Activated T-cell treated with anti-CD3 and anti-CD28 coated beads, Interleukin-2, amount 50 U/mL, for 24 hours (primary cell): ENCODE data around the gene UPF2.
"Not testable (repeated sequence)": the region's sequence is repeated elsewhere in the genome, so short reads cannot be mapped to it uniquely, and the experiment has no call there.

Experiments used
- DNase-seq: peaks from one replicate; pipeline ENCODE4 v3.0.0-alpha.2; 2020
- H3K27ac Mint-ChIP-seq: 2 replicates; pipeline ENCODE4 v1.8.0; 2020; ENCODE audit warnings: mild to moderate bottlenecking, mixed read lengths
- H3K27me3 Mint-ChIP-seq: 2 replicates; pipeline ENCODE4 v1.8.0; 2020; ENCODE audit warnings: mixed read lengths
- H3K36me3 Mint-ChIP-seq: 2 replicates; pipeline ENCODE4 v1.8.0; 2020; ENCODE audit warnings: low read depth, mixed read lengths
- H3K4me1 Mint-ChIP-seq: 2 replicates; pipeline ENCODE4 v1.8.0; 2020; ENCODE audit warnings: low read depth, mixed read lengths
- H3K4me3 Mint-ChIP-seq: 2 replicates; pipeline ENCODE4 v1.8.0; 2020; ENCODE audit warnings: mild to moderate bottlenecking, moderate library complexity, mixed read lengths
- H3K9me3 Mint-ChIP-seq: 2 replicates; pipeline ENCODE4 v1.8.0; 2020; ENCODE audit warnings: mixed read lengths

UPF2 gene

GRCh38 chr10:11898033-11898371, 144.6 kb downstream of the UPF2 start:
- Mint-ChIP-seq H3K9me3 (no peaks in the 10 kb centered on the region), H3K27ac (no peak overlapping the region), H3K4me3 (no peak overlapping the region), H3K27me3 (no peaks in the 10 kb centered on the region), H3K36me3 (no peaks in the 10 kb centered on the region), H3K4me1 (no peaks in the 10 kb centered on the region)
- DNase-seq, result no peak

- H3K27me3 Mint-ChIP-seq, result no peaks in the 10 kb centered on the region
- H3K36me3 Mint-ChIP-seq, result no peaks in the 10 kb centered on the region
- H3K27ac Mint-ChIP-seq, result no peak overlapping the region
- H3K4me1 Mint-ChIP-seq, result no peaks in the 10 kb centered on the region
- no peaks in the 10 kb centered on the region for H3K9me3 Mint-ChIP-seq
- no peak for DNase-seq
- no peak overlapping the region for H3K4me3 Mint-ChIP-seq
Measured at GRCh38 chr10:11896549-11897200, 145.9 kb downstream of the UPF2 start.

GRCh38 chr10:11895598-11895997, 147.0 kb downstream of the UPF2 start:
- Mint-ChIP-seq H3K36me3 (no peaks in the 10 kb centered on the region), H3K27me3 (no peaks in the 10 kb centered on the region), H3K9me3 (no peaks in the 10 kb centered on the region), H3K27ac (no peak overlapping the region), H3K4me1 (no peaks in the 10 kb centered on the region), H3K4me3 (no peak overlapping the region)
- DNase-seq, result no peak

GRCh38 chr10:11895108-11895466, 147.5 kb downstream of the UPF2 start:
- Mint-ChIP-seq H3K36me3 (no peaks in the 10 kb centered on the region), H3K27ac (no peak overlapping the region)
- no peak for DNase-seq

DNA sequence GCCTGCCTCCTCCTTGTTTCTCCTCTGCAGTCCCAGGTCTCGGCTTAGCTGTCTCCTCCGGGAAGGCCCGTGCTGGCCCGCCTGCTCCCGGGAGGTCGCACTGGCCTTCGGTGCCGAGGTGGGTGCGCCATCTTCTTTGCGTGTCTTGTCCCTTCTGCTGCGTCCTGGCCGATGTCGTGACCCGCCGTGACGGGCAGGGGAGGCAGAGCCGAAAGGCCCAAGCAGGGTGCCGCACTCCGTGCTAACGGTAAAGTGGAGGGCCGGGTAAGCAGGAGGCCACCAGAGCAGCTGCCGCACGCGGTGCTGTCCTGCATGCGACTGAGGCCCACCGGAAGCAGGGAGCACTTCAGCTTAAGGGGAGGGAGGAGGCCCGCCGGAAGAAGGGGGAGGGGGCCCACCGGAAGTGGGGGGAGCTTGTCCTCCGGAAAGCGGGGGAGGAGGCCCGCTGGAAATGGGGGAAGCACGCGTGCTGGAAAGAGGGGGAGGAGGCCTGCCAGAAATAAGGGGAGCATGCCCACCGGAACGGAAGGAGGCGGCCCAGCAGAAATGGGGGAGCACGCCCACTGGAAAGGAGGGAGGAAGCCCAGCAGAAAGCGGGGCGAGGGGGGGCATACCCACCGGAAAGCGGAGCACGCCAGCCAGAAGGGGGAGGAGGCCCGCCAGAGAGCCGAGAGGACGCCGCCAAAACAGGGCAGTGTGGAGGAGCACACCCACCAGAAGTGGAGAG, 148.1 kb downstream of the UPF2 start:
- no peaks in the 10 kb centered on the region for H3K4me1 Mint-ChIP-seq
- no peak overlapping the region for H3K4me3 Mint-ChIP-seq
- no peak overlapping the region for H3K27ac Mint-ChIP-seq

More at GRCh38 chr10:11895108-11895466, 147.5 kb downstream of the UPF2 start:
- Mint-ChIP-seq H3K4me1 (no peaks in the 10 kb centered on the region), H3K4me3 (no peak overlapping the region), H3K9me3 (no peaks in the 10 kb centered on the region), H3K27me3 (no peaks in the 10 kb centered on the region)

GRCh38 chr10:11893749-11894278, 148.8 kb downstream of the UPF2 start:
- Mint-ChIP-seq H3K36me3 (no peaks in the 10 kb centered on the region), H3K27ac (no peak overlapping the region), H3K9me3 (no peaks in the 10 kb centered on the region), H3K4me3 (no peak overlapping the region), H3K27me3 (no peaks in the 10 kb centered on the region), H3K4me1 (no peaks in the 10 kb centered on the region)
- DNase-seq, result no peak

More for the DNA sequence above, 148.1 kb downstream of the UPF2 start:
- DNase-seq, result no peak
- H3K36me3 Mint-ChIP-seq, result no peaks in the 10 kb centered on the region
- H3K27me3 Mint-ChIP-seq, result no peaks in the 10 kb centered on the region
- H3K9me3 Mint-ChIP-seq, result no peaks in the 10 kb centered on the region

DNA sequence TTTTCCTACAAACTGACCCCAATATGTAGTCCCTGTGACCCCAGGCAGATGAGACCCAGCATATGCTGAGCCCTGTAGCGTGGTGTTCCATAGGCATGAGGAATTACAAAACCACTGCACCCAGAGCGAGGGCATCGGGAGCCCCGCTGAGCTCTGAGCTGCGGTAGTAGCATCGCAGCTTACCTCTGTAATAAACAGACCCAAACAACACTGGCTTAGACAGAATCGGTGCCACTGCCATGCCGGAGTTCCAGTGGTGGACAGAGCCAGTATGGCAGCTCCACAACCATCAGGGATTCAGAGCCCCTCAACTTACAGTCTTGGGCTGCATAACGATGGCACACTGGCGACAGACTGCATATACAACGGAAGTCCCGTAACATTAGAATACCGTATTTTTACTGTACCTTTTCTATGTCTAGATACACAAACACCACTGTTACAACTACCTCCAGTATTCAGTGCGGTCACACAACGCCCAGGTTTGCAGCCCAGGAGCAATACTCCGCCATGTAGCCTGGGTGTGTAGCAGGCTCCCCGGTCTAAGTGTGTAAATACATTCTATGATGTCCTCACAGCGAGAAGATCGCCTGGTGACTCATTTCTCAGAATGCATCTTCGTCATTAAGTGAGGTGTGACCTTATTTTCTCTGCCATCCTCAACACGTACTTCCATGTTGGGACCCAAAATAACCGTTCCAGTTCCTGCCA, 150.7 kb downstream of the UPF2 start:
- Mint-ChIP-seq H3K9me3 (no peaks in the 10 kb centered on the region), H3K4me1 (no peaks in the 10 kb centered on the region), H3K27ac (no peak overlapping the region), H3K27me3 (no peaks in the 10 kb centered on the region), H3K36me3 (no peaks in the 10 kb centered on the region), H3K4me3 (no peak overlapping the region)
- DNase-seq, result no peak

DNA sequence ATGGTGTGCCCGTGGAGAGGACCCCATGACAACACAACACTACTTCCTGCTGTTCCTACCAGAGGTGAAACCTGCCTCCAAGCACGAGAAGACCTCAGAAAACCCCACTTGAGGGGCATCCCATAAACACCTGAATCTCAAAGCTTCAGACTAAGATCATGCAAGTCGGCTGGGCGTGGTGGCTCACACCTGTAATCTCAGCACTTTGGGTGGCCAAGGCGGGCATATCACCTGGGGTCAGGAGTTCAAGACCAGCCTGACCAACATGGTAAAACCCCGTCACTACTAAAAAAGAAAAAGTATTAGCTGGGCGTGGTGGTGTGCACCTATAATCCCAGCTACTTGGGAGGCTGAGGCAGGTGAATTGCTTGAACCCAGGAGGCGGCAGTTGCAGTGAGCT, 153.3 kb downstream of the UPF2 start:
- not testable (repeated sequence) for H3K4me1 Mint-ChIP-seq, H3K9me3 Mint-ChIP-seq, H3K27ac Mint-ChIP-seq, H3K4me3 Mint-ChIP-seq, H3K27me3 Mint-ChIP-seq, DNase-seq, H3K36me3 Mint-ChIP-seq

GRCh38 chr10:11887381-11888227, 155.0 kb downstream of the UPF2 start:
- DNase-seq, result no peak
- H3K9me3 Mint-ChIP-seq, result no peaks in the 10 kb centered on the region
- H3K36me3 Mint-ChIP-seq, result no peaks in the 10 kb centered on the region
- no peak overlapping the region for H3K4me3 Mint-ChIP-seq
- peaks cover 2% of the 10 kb centered on the region for H3K4me1 Mint-ChIP-seq
- no peaks in the 10 kb centered on the region for H3K27me3 Mint-ChIP-seq
- no peak overlapping the region for H3K27ac Mint-ChIP-seq

- no peak for DNase-seq
- H3K9me3 Mint-ChIP-seq, result no peaks in the 10 kb centered on the region
- peaks cover 4% of the 10 kb centered on the region for H3K4me1 Mint-ChIP-seq
- no peak overlapping the region for H3K27ac Mint-ChIP-seq
- no peak overlapping the region for H3K4me3 Mint-ChIP-seq
- no peaks in the 10 kb centered on the region for H3K36me3 Mint-ChIP-seq
- no peaks in the 10 kb centered on the region for H3K27me3 Mint-ChIP-seq
Measured at GRCh38 chr10:11886851-11887250, 155.8 kb downstream of the UPF2 start.

- Mint-ChIP-seq H3K9me3 (no peaks in the 10 kb centered on the region), H3K27me3 (no peaks in the 10 kb centered on the region), H3K36me3 (no peaks in the 10 kb centered on the region), H3K4me3 (no peak overlapping the region), H3K4me1 (peaks cover 4% of the 10 kb centered on the region), H3K27ac (no peak overlapping the region)
- DNase-seq, result no peak
Measured at GRCh38 chr10:11886138-11886474, 156.5 kb downstream of the UPF2 start.

GRCh38 chr10:11885437-11886137, 157.0 kb downstream of the UPF2 start:
- DNase-seq, result no peak
- no peak overlapping the region for H3K4me3 Mint-ChIP-seq
- peaks cover 4% of the 10 kb centered on the region for H3K4me1 Mint-ChIP-seq
- no peak overlapping the region for H3K27ac Mint-ChIP-seq
- no peaks in the 10 kb centered on the region for H3K36me3 Mint-ChIP-seq
- H3K27me3 Mint-ChIP-seq, result no peaks in the 10 kb centered on the region
- no peaks in the 10 kb centered on the region for H3K9me3 Mint-ChIP-seq

- Mint-ChIP-seq H3K27me3 (no peaks in the 10 kb centered on the region), H3K27ac (no peak overlapping the region), H3K36me3 (no peaks in the 10 kb centered on the region), H3K4me1 (peaks cover 4% of the 10 kb centered on the region), H3K4me3 (no peak overlapping the region), H3K9me3 (no peaks in the 10 kb centered on the region)
- no peak for DNase-seq
Measured at GRCh38 chr10:11884706-11885423, 157.7 kb downstream of the UPF2 start.
